HG03108 (cell line): ENCODE data around the gene DEDD2.
A peak's percentile ranks its signal among the peaks of the same experiment; 100 is the strongest.

ENCODE experiments used
- ATAC-seq: cut with Tn5 transposase; IDR thresholded peaks from one replicate; pipeline ENCODE4 v1.9.1; 2021; ENCODE audit warnings: moderate library complexity; ENCODE audit not compliant: unreplicated experiment

DEDD2 gene

DNA sequence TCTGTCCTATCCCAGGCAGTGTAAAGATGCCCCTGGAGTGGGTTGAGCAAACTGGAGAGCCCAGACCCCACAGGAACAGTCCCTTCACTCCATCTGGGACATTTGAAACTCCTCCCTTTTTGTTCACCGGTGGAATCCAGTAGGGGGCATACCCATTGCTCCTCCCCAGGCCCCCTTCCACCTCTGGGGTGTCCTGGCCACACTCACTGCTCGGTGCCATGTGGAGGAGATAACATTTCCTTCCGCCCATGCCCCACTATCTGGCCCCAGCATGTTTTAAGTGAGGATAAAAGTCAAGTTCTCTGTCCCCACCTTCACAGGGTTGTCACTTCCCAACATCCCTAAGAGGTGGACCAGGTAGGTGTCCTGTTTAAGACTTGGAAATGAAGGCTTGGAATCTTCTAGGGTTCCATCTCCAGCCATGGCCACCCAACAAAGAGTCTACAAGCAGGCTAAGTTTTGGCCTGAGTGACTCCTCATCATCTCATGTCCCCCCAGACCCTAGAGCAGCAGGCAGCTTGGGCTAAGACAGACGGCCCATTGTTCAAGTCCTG is 11.9 kb upstream of the DEDD2 start:
- ATAC-seq, result no peak

DNA sequence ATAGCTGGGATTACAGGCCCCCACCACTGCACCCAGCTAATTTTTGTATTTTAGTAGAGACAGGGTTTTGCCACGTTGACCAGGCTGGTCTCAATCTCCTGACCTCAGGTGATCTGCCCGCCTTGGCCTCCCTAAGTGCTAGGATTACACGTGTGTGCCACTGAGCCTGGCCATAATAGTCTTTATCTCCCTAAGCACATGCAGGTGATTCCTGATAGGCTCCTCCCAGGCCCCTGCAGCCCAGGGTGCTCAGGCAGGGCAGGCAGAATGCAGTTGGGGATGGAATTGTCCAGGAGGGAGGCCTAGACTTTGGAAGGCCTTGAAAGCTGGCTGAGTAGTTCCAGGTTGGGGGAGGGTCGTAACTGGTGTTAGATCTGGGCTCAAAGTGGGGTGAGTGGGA is 11.2 kb upstream of the DEDD2 start:
- no peak for ATAC-seq

- no peak for ATAC-seq
These were observed 9.4 kb upstream of the DEDD2 start for GRCh38 chr19:42226886-42227285.

GRCh38 chr19:42225718-42226292 is 8.3 kb upstream of the DEDD2 start:
- ATAC-seq, result no peak

DNA sequence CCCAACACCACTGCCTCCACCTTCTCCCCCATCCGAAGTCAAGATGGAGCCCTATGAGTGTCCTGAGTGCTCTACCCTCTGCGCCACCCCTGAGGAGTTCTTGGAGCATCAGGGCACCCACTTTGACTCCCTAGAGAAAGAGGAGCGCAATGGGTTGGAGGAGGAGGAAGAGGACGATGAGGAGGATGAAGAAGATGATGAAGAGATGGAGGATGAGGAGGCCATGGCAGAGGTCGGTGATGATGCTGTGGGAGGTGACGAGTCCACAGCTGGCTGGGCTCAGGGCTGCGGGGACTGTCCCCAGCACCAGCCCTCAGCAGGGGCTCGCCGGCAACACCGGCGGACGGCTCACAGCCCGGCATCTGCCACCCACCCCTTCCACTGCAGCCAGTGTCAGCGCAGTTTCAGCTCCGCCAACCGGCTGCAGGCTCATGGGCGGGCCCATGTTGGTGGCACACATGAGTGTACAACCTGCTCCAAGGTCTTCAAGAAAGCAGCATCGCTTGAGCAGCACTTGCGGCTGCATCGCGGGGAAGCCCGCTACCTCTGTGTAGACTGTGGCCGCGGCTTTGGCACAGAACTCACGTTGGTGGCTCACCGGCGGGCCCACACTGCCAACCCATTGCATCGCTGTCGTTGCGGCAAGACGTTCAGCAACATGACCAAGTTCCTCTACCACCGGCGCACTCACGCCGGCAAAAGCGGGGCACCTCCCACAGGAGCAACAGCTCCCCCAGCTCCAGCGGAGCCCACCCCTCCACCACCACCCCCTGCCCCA is 7.7 kb upstream of the DEDD2 start:
- ATAC-seq, result no peak

DNA sequence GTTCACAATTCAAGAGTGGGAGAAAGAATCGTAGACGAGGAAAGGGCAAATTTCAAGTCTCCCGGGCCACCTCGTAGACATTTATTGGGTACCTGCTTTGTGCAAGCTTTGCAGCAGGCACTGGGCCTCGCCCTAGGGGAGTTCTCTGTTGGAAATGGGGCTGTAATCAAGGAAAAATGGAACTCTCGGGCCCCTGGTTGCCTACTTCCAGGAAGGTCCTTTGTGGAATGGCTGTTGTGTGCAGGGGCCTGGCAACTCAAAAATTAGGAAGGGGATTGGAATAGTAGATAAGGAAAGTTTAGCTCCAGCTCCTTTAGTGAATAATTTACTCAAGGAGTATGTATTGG is 3.2 kb upstream of the DEDD2 start:
- no peak for ATAC-seq

GRCh38 chr19:42219812-42220750 is 2.6 kb upstream of the DEDD2 start, which contains the start of gene ZNF526:
Gene ZNF526, plus strand, starts transcription at chr19:42220312. Its CDS starts 4,092 bp downstream, at chr19:42224404.
- ATAC-seq, result peak; percentile 61

DNA sequence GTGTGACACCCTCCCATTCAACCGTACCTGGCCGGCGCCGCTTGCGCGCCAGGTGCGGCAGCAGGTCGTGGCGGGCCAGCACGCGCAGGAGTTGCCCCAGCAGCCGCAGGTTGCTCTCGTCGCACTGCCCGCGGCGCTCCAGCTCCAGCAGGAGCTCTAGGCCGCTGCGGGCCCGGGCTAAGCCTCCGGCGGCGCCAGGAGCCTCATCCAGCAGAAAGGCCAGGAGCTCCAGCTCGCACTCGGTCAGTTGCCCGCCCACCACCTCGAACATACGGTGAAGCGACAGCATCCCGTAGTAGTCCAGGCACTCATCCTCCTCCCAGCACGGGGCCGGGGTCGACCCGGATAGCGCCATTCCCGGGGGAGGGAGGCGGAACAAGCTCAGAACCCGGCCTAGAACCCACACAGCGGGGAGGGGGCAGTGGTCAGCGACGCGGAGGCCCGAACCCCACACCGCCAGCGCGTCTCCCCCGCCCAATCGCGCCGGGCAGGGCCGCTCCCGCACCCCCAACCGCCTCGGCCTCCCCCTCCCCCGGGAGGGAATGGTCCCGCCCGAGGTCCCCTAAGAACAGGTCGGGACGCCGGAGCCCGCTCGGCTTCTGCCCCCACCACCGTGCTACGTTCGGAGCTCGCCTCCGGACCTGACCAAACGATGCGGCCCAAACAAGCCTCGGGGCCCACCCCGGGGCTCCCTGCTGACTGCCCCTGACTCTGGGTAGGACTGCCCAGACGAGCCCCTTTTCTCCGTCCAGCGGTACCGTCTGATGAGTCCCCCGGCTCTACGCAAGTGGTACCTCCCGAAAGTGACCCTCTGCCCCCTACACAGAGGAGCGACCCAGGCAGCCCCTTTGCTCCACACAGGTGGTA is 591 bp downstream of the DEDD2 start:
- peak; percentile 3 for ATAC-seq

DNA sequence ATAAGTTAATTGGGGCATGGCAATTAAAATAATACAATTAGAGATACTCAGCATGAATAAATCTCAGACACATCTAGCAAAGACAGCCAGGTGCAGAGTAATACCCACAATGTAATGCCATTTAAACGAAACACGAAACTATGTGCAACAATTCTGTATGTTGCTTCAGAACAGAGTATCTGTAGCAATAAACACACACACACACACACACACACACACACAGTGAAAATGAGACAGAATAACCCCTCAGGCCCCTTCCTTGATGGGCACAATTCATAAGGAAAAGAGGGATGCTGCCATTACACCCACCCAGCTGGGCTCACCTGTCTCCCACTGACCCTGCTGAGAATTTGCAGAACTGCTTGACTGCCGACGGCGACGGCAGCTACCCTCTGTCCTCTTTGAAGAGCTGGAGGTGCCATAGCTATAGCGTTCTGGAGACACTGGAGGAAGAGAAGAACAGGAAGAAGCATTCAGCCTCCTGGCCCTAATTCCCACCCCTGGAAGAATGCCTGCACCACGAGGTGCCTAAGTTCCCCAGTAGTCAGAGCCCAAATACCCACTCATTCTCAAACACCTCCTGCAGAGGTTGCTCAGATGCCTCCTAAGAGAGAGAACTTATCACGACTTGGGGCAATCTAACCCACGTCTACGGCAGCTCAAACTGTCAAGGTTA is 2.5 kb downstream of the DEDD2 start:
- no peak for ATAC-seq

GRCh38 chr19:42212886-42213285 is 4.6 kb downstream of the DEDD2 start:
- ATAC-seq, result no peak

DNA sequence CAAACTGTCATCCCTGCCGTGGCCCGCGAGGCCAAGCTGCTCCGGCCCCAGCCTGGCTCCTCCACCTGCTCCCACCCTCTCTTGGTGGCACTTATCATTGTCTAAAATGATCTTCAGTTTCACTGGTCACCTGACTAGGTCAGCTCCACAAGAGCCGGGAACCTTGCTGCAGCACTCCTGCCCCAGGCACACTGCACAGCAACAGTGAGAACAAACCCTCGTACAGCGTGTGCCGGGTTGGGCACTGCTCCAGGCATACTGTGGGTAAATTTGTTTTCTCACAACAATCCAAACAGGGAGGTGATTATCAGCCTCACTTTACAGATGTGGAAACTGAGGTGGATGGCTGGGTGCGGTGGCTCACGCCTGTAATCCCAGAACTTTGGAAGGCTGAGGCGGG is 8.9 kb downstream of the DEDD2 start:
- ATAC-seq, result no peak

- ATAC-seq, result no peak
These were observed 9.7 kb downstream of the DEDD2 start for GRCh38 chr19:42207767-42208271.

DNA sequence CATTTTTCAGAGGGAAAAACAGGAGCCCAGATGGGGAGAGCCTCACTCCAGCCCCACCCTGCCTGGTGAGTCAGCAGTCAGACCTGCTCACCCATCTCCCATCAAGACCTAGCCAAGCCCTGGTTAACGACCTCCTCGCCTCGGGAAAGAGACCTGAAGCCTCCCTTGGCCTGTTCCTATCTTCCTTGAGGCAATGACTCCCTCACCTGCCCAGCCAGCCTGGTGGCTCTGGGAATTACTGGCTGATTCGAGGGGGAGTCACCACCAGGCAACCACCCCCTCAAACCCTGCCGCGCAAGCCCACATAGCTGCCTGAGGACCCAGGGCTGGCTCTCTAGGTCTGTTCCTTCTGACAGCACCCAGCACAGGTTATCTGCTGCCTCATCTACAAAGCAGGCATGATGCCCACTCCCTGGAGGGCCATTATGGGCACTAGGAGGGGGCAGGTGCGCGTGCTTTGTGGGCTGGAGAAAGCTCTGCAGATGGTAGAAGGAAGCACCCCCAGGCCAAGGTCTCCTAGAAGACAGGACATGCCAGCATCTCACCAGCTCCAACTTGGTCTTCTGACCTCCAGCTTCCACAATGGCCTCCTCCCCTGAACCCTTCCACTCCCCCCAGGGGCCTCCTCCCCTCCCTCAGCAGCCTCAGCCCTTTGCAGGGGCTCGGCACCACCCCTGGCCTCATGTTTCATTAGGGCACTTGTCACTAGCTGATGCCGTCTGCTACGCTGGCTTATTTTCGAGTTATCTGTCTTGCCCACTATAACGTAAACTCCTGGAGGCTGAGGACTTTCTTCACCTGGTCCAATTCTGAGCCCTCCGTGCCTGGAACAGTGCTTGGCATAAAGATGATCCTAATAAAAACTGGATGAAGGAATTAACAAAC is 10.4 kb downstream of the DEDD2 start:
- ATAC-seq, result no peak

DNA sequence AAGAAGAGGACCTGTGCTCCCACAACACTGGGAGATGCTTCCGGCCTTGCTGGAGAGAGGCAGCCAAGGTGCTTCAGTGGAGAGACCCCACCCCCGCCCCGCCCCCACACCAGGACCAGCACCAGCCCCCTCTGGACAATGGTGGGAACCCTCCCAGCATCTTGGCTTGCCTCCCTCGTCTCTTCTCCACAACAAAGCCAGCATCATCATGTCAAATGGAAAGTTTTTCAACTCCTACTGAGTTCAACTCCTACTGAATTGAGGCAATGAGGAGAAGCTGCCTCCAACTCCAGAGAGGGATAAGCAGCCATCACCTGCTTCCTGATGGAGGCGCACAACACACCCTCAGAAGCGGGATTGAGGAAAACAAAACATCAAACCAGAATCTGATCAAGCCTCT is 12.8 kb downstream of the DEDD2 start:
- no peak for ATAC-seq

DNA sequence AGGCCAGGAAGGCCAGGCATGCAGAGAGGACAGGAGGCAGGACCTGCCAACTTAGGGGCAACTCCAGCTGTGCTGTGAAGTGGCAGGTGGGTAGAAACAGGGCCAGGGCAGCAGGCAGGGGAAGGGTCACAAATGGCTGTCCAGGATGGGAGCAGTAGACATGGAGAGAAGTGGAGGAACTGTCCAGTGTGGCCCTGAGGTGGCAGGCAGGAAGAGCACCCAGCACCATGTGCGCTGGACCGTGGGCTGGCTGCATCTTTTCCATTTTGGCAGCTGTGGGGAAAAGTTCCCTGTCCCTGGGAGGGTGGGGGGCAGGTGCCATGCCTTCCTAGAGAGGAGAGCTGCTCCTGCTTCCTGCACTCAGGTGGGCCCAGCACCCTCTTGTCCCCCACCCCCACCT is 13.8 kb downstream of the DEDD2 start:
- no peak for ATAC-seq

- ATAC-seq, result no peak
These were observed 15.1 kb downstream of the DEDD2 start for GRCh38 chr19:42202290-42202880.

- ATAC-seq, result no peak
These were observed 15.8 kb downstream of the DEDD2 start for GRCh38 chr19:42201489-42202289.
